Fibroblast of skin of abdomen (primary cell): ENCODE measurements around the gene SNX32.

ENCODE experiments used
- DNase-seq: peaks from one replicate; pipeline ENCODE4 v3.0.0-alpha.2; 2013

Gene SNX32

DNA sequence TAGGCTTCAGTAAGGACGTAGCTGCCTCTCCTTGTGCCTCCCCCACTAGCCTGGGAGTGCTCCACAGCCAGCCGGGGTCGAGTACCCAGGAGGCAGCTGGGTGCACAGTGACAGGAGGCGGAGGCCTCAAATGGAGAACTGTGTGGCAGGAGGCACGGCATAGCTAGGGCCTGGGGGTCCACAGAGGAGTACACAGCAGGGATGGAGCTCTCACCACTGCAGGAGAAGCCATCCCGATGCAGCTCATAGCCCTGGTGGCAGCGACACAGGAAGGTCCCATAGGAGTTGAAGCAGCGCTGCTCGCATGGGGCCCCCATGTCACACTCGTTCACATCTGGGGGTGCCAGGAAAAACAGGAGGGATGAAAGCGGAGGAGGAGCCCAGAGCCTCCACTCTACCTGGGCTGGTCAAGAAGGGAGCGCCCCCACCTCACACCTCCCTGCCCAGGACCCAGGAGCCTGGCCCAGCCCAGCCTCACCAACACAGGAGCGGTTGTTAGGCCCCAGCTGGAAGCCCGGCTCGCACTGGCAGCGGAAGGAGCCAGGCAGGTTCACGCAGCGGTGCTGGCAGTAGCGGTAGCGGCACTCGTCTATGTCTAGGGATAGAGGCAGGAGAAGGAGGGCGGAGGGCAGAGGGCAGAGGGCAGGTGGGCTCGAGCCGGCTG, 36.0 kb downstream of the SNX32 start:
- no peak for DNase-seq

DNA sequence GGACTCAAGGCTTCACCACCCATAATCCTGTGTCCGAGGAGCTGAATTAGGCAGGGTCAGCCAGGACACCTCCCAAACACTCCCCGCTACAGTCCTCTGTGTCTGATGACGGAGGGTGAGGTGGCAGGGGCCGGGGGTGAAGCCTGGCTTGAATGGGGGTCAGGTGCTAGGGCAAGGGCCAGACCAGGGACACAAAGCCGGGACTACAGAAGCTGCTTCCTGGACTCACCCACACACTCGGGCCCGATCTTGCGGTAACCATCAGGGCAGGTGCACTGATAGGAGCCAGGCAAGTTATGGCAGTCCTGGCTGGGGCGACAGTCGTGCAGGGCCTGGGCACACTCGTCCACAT, 36.5 kb downstream of the SNX32 start:
- DNase-seq = no peak

DNA sequence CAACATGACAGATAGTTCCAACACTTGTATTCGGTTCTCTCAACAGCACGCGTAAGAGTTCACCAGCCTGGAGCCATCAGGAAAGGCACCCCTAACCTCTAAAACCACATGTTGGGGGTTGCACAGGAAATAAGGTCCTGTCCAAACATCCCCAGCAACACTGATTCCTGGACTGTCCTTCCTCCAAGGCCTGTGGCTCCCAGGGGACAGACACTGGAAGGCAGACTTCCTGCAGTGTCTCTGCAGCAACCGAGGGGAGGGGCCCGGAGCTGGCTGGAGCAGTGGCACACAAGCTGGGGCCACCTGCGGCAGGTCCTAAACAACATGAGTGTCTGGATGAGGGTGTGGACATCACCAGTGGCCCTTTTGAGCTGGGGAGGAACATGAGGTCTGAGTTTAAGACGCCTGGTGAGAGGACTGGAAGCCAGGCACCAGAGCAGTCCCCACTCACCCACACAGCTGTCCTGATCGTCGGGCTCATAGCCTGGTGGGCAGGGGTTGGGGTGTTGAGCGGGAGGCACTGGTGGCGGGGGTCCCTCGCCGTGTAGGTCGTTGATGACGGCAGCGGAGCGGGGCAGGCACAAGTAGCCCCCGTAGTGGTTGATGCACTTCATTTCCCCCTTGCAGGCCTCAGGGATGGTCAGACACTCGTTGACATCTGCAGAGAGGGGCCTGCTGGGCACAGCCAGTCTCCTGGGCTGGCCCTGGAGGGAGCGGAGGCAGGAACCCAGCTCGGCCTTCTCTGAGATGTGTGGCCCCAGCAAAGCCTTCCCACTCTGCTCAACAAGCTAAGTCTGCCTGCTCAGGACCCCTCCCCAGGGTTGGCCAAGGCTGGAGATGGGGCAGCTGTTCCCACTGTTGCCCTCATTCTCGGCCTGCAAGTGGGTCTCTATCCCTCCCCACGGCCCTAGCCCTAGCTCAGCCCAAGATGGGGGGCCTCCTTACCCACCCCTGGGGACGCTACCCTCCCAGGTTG, 37.2 kb downstream of the SNX32 start:
- no peak for DNase-seq

DNA sequence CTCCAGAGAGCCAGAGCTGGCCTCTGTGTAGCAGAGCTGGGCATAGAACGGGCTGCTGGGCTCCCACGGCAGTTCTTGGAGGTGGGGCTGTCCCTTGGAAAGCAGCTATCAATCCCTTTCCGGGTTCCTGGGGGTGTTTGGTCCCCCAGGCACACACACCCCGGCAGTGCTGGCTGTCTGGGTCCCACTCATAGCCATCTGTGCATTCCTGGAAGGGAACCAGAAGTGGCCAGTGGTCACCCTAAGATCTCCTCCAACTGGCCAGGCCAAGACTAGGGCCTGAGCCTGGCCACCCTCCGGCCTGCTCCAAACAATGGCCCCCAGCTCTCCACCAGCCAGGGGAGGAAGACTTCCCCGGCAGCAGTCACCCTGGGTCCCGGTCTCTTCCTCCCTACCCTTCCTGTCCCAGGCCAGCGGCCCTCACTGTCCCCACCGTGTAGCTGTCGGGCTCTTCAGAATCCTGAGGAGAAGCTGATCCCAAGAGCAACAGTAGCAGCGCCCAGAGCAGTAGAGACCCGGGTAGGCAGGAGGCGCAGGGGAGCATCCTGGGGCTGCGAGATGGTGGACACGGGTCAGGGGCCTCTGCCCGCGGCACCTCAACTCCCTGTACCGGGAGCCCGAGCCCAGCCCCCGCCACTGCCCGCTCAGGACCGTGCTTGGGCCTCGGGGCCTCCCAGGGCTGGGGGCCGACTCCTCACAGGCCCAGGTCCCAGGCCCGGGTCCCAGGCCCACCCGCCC, 38.2 kb downstream of the SNX32 start:
- DNase-seq = no peak

DNA sequence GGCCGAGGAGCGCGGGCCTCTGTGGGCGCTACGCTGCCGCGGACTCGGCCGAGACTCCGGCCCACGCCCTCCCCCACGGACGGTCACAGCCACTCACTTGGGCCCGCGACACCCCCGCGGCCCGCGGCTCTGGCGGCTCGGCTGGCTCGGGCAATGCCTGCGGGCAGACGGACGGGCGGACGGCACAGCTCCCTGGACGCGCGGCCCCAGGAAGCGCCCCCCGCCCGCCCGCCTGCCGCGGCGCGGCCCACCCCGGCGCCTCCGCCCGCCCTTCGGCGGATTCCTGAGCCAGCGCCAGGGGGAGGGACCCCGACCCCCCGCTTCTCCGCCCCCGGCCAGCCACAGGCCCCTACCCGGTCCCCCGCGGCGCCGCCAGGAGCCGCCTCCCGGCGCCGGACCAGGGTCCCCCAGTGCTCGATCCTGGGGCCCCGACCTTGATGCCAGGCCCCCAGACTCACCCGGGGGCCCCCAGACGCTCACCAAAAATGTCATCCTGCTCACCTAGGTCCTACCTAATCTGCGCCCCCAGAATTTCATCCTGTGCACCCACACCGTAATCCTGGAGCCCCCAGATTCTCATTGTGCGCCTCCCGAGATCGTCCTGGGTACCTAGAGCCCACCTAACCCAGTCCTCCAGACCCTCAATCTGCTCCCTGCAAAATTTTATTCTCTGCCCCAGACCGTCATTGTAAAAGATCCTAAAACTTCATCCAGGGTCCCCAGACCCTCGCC, 39.0 kb downstream of the SNX32 start, which contains the start of gene EFEMP2:
EFEMP2 (minus strand) TSS at position 215 of the 732 bp plus-strand sequence. CDS start 446 bp downstream, outside the sequence.
- DNase-seq = peak; percentile 75

DNA sequence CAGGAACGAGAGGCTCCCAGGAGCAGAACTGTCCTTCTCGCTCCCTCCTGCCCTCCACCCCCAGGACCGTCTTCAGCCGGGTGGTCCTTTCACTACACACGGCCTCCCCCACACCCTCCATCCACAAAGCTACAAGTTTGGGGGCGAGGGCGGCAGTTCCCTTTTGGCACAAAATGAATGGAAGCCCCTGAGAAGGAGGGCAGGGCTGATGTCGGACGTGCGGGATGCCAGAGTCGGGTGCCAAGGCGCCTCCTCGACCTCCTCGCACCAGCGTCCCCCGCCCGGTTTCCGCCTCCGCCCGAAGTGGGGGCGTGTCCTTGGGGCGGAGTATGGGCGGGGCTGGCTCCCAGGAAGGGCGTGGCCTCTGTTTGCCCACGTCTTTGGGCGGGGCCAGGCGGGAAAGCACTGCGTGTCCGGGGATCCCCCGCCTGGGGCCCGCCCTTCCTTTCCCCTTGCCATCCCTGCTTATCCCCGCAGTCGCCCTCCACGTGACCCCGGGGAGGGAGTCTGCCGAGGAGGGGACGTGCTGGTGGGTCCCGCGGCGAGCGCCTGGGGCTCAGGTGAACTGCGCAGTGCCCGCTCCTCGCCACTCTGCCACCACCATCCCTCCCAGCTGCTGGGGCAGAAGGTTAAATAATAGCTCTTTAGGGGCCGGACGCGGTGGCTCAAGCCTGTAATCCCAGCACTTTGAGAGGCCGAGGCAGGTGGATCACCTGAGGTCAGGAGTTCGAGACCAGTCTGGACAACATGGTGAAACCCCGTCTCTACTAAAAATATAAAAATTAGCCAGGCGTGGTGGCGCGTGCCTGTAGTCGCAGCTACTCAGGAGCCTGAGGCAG, 39.8 kb downstream of the SNX32 start:
- peak; percentile 92 for DNase-seq

GRCh38 chr11:65879617-65880016, 45.9 kb downstream of the SNX32 start, which contains the start of gene CTSW:
Gene CTSW (plus strand): TSS chr11:65879837. CDS start chr11:65879855, 18 bp downstream.
- no peak for DNase-seq

GRCh38 chr11:65880027-65880426, 46.3 kb downstream of the SNX32 start:
- DNase-seq = no peak

DNA sequence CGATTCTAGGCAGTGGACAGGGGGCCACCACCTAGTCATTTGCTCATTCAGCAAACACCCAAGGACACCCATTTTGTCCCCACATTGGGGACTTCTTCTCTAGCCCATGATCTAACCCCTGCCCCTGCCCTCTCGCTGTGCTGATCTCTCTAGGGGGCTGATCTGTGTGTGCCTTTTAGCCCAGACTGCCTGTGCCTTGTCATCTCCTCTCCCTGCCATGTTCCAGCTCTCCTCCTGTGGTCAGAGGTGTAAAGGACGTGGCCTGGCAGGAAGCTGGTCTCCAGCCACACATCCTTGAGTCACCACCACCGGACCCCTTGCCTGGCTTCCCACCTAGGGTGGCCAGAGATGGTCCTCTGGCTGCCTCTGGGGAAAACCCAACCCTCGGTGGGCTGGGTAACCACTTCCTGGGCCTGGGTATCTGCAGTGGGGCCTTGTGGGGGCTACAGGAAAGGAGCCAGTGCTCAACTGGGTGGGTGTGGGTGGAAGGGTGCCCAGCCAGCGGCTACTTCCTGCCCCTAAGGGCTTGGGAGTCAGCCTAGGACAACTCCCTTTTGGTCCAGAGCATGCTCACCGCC, 47.2 kb downstream of the SNX32 start:
- no peak for DNase-seq

DNA sequence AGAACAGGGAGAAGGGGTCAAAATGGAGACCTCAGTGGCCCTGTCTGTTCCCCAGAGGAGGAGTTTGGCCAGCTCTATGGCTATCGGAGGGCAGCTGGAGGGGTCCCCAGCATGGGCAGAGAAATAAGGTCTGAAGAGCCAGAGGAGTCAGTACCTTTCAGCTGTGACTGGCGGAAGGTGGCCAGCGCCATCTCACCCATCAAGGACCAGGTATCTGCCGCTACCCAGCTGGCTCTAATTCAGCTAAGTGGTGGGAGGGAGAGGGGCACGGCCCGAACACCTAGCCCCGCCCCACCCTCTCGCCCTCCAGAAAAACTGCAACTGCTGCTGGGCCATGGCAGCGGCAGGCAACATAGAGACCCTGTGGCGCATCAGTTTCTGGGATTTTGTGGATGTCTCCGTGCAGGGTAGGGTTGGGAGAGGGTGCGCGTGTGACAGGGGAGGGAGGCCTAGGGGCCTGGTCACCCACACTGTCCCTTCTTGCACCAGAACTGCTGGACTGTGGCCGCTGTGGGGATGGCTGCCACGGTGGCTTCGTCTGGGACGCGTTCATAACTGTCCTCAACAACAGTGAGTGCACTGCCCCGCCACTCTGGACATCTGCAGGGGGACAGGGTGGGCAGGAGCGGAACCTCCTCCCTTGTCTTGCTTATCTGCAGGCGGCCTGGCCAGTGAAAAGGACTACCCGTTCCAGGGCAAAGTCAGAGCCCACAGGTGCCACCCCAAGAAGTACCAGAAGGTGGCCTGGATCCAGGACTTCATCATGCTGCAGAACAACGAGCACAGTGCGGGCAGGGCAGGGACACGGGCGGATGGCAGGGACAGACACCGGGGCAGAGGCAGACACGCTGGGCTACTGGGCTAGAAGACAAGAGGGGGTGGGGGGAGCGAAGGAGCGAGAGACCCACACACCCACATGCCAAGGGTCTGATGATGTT, 48.6 kb downstream of the SNX32 start:
- DNase-seq = no peak

DNA sequence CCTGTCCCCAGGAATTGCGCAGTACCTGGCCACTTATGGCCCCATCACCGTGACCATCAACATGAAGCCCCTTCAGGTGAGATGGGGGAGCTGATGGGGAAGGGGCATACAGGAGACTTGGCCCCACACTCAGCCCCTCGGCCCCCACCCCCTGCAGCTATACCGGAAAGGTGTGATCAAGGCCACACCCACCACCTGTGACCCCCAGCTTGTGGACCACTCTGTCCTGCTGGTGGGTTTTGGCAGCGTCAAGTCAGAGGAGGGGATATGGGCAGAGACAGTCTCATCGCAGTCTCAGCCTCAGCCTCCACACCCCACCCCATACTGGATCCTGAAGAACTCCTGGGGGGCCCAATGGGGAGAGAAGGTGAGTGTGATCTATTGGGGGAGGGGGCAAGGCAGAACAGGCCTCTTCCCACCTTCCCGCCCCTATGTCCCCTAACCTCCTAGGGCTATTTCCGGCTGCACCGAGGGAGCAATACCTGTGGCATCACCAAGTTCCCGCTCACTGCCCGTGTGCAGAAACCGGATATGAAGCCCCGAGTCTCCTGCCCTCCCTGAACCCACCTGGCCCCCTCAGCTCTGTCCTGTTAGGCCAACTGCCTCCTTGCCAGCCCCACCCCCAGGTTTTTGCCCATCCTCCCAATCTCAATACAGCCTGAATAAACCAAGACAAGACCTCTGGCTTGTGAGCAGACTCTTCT, 49.4 kb downstream of the SNX32 start:
- no peak for DNase-seq

DNA sequence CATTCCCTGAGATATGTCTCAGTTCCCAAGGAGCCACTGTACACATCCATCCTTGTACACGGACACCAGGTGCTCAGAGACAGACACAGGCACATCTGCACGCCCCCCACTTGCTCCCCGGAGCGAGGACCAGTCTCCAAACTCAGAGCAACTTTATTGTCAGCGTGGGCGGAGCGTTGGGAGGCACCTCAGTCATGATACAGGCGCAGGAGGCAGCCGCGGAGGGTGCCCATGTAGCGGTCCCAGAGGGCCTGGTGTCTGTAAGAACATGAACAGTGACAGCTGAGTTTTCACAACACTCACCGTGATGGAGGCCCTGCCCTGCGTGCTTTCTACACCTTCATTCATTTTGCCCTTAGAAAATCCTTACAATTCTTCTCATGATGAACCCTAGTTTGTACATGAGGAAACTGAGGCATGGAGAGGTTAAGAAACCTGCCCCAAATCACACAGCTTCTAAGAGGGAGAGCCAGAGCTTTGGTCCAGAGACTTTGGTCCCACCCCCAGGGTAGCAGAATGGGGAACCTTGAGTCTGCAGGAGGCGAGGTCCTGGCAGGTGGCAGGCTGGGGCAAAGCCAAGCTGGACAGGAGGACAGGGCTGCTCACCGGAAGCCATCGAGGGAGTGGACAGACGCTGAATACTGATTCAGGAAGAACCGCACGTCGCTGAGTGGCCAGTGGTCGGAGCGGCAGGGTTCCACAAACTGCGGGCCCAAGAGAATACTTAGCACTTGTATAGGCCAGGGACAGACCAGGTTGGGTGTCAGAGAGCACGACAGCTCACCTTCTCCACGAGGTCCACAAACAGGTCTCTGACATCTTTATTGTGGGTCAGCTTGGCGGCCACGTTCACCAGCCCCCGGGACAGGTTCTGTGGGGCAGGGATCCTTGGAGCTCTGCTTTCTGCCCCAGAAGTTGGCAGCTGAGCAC, 50.3 kb downstream of the SNX32 start:
- DNase-seq = no peak

GRCh38 chr11:65884716-65885092, 50.9 kb downstream of the SNX32 start:
- DNase-seq = peak; percentile 61

- DNase-seq = no peak
Measured at GRCh38 chr11:65885231-65885630, 51.5 kb downstream of the SNX32 start.

DNA sequence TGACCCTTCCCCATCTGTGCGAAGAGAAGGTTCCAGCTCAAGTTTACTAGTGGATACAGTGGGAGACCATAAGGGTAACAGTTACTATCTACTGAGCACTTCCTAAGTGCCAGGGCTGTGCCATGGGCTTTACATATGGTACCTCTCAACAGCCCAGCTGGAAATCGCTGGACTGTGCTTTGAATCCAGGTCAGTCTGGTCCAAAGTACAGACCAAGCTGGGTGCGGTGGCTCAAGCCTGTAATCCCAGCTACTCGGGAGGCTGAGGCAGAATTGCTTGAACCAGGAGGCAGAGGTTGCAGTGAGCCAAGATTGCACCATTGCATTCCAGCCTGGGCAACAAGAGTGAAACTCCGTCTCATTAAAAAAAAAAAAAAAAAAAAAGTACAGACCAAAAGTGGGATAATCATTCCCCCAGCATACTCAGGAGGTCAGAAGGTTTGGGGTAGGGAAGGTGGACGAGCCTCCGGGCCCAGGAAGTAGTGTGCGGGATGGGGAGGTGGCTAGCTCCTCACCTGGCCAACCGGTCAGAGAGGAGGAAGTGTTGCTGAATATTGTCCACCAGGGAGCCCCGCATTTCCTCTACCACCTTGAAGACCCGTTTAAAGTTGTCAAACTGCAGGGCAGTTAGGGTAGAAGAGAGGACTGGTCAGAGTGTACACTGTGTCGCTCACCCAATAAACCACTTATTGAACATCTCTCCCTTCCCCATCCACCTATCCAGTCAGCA, 52.2 kb downstream of the SNX32 start:
- DNase-seq = no peak

GRCh38 chr11:65886826-65887722, 53.3 kb downstream of the SNX32 start:
- DNase-seq = no peak
